Stimulated activated CD8-positive, alpha-beta memory T cell treated with anti-CD3 and anti-CD28 coated beads, Interleukin-12 subunit alpha, Interleukin-12 subunit beta, amount 100 ng/mL, for 4 hours (primary cell): ENCODE results near the gene HIBADH.

Experiments used
- DNase-seq: peaks from one replicate; pipeline ENCODE4 v3.0.0-alpha.2; 2020; ENCODE audit warnings: low read depth

HIBADH gene

GRCh38 chr7:27491534-27491933, 171.1 kb downstream of the HIBADH start:
- no peak for DNase-seq

GRCh38 chr7:27487509-27487908, 175.2 kb downstream of the HIBADH start:
- no peak for DNase-seq

GRCh38 chr7:27484451-27484850, 178.2 kb downstream of the HIBADH start:
- no peak for DNase-seq

- DNase-seq = no peak
Observed at GRCh38 chr7:27482219-27482618, 180.5 kb downstream of the HIBADH start.

- DNase-seq = no peak
Observed at GRCh38 chr7:27478556-27478955, 184.1 kb downstream of the HIBADH start.

- DNase-seq = no peak
Observed at GRCh38 chr7:27478084-27478483, 184.6 kb downstream of the HIBADH start.

- DNase-seq = no peak
Observed at GRCh38 chr7:27476493-27476892, 186.2 kb downstream of the HIBADH start.
